Upper lobe of right lung (tissue), 1 donor: ENCODE results near the gene KIR3DL1. TPM values are rescaled to one million over a fixed set of nuclear protein-coding genes. Genes with fewer than 3 reads are reported as not detected.
A peak's percentile ranks its signal among the peaks of the same experiment; 100 is the strongest.

ENCODE experiments used
- ATAC-seq: fragments of 200-7000 bp; cut with Tn5 transposase; one replicate; pipeline ENCODE4 v1.9.1; 2020; ENCODE audit warnings: mild to moderate bottlenecking, moderate library complexity
- DNase-seq: peaks from one replicate; pipeline ENCODE4 v3.0.0-alpha.2; 2020
- H3K27ac ChIP-seq: fragments of 200-600 bp; one replicate; pipeline ENCODE4 v1.8.0; 2022
- H3K27me3 ChIP-seq: fragments of 200-600 bp; one replicate; pipeline ENCODE4 v1.8.0; 2022; ENCODE audit warnings: mild to moderate bottlenecking
- H3K36me3 ChIP-seq: fragments of 200-600 bp; one replicate; pipeline ENCODE4 v1.8.0; 2022
- H3K4me1 ChIP-seq: fragments of 200-600 bp; one replicate; pipeline ENCODE4 v1.8.0; 2022
- H3K4me3 ChIP-seq: fragments of 200-600 bp; one replicate; pipeline ENCODE4 v1.8.0; 2022; ENCODE audit warnings: mild to moderate bottlenecking
- H3K9me3 ChIP-seq: fragments of 200-600 bp; one replicate; pipeline ENCODE4 v1.8.0; 2022
- intact Hi-C: fragments of 100-400 bp; cut with DNase I; formaldehyde crosslinking; loops from one replicate; pipeline ENCODE4 v1.11.0; 2022
- total RNA-seq: library from RNA; stranded (reverse); fragmentation: NEBNext Ultra II Directional; extraction: Animal tissue kit (Norgen Biotek cat#: 25700); gene quantifications from one replicate; pipeline ENCODE4 v1.2.1, GENCODE V29; 2021
- TF ChIP-seq, protein P1 (sequence below): fragments of 200-600 bp; IDR thresholded peaks from one replicate; pipeline ENCODE4 v1.8.0; 2022; ENCODE audit warnings: antibody characterized with exemption
- donor health status: DM: no; HTN: yes; CAD: no; lungs with severe emphysema.

Gene KIR3DL1
- total RNA-seq, 1 donor from 2014 or later = 0.23 TPM

DNA sequence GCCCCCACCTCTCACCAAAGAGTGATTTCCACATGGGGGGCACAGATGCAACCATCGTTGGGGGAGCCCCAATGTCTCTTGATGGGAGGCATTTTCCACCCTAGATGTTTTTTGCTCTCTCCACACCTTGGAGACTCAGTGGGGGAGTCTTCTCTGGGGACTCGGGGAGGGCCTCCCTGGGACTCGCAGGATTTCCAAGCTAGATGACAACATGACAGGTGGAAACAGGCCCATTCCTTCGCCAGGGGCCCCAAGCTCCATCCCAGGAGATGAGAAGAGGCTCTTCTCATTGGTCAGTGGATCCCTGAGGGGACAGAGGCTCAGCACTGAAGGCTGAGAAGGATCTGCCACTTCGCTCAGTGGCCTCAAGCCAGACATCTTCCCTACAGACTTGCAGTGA, 25.6 kb upstream of the KIR3DL1 start:
- TF ChIP-seq, protein P1, sequence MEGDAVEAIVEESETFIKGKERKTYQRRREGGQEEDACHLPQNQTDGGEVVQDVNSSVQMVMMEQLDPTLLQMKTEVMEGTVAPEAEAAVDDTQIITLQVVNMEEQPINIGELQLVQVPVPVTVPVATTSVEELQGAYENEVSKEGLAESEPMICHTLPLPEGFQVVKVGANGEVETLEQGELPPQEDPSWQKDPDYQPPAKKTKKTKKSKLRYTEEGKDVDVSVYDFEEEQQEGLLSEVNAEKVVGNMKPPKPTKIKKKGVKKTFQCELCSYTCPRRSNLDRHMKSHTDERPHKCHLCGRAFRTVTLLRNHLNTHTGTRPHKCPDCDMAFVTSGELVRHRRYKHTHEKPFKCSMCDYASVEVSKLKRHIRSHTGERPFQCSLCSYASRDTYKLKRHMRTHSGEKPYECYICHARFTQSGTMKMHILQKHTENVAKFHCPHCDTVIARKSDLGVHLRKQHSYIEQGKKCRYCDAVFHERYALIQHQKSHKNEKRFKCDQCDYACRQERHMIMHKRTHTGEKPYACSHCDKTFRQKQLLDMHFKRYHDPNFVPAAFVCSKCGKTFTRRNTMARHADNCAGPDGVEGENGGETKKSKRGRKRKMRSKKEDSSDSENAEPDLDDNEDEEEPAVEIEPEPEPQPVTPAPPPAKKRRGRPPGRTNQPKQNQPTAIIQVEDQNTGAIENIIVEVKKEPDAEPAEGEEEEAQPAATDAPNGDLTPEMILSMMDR = no peak
- ATAC-seq (no peak), DNase-seq (no peak)

DNA sequence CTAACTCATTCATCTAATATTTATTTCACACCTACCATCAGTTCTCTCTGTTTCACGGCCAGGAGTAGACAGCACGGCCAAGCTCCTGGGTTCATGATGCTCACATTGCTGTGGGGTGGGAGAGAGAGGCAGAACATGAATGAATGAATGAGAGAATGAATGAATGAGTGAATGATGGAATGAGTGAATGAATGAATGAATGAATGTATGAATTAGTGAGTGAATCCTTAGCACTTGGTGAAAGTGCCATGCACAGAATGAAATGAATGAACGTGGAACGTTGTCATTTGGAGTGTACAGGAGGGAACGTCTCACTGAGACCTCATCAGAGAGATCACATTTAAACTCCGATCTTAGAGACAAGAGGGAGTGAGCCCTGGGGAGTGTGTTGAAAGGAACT, 24.8 kb upstream of the KIR3DL1 start:
- no peak overlapping the region for H3K4me3 ChIP-seq
- no peaks in the 10 kb centered on the region for H3K9me3 ChIP-seq
- H3K27me3 ChIP-seq = no peaks in the 10 kb centered on the region
- no peaks in the 10 kb centered on the region for H3K4me1 ChIP-seq
- intact Hi-C loops = no loop called here
- H3K36me3 ChIP-seq = no peaks in the 10 kb centered on the region
- TF ChIP-seq, protein P1 = no peak
- no peak for DNase-seq
- no peak overlapping the region for H3K27ac ChIP-seq
- ATAC-seq = no peak

More for the DNA sequence above, 25.6 kb upstream of the KIR3DL1 start:
- no peaks in the 10 kb centered on the region for H3K9me3 ChIP-seq
- H3K36me3 ChIP-seq = no peaks in the 10 kb centered on the region
- H3K4me3 ChIP-seq = no peak overlapping the region
- no peak overlapping the region for H3K27ac ChIP-seq
- peaks cover 3% of the 10 kb centered on the region for H3K27me3 ChIP-seq
- H3K4me1 ChIP-seq = no peaks in the 10 kb centered on the region
- intact Hi-C loops = no loop called here

DNA sequence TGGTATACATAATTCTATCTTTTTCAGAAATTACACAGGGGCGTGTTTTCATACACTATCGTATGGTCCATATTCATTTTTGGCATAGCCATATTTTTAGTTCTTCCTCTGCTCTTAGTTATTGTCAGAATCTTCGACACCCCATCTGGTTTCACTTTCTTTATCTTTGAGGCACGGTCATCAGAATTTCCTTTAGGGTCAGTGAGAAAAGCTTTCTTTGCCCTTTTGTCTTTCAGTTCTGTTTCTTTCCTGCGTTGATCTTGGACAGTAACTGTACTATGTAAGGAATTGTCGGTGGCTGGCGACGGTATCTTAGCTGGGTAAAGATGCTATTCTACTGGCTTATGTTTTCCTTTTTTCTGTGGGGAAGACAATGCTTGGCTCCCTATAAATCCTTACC, 23.5 kb upstream of the KIR3DL1 start:
- peak overlapping the region; percentile 32 for H3K4me3 ChIP-seq

DNA sequence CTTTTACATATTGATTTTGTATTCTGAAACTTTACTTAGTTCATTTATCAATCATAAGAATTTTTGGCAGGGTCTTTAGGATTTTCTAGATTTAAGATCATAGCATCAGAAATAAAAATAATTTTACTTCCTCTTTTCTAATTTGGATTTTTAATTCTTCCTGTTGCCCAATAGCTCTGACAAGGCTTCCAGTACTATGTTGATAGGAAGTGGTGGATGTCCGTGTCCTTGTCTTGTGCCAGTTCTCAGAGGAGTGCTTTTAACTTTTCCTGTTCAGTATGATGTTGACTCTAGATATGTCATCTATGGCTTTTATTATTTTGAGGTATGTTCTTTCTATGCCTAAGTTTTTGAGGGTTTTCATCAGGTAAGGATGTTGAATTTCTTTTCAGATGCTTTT, 20.5 kb upstream of the KIR3DL1 start:
- no peak for ATAC-seq
- Histone ChIP-seq H3K27ac (no peak overlapping the region), H3K9me3 (no peaks in the 10 kb centered on the region), H3K27me3 (peaks cover 5% of the 10 kb centered on the region), H3K36me3 (no peaks in the 10 kb centered on the region), H3K4me3 (no peak overlapping the region), H3K4me1 (no peaks in the 10 kb centered on the region)
- intact Hi-C loops = no loop called here
- TF ChIP-seq, protein P1 = no peak
- no peak for DNase-seq

More for the DNA sequence above, 23.5 kb upstream of the KIR3DL1 start:
- DNase-seq (no peak), ATAC-seq (no peak)
- Histone ChIP-seq H3K9me3 (no peaks in the 10 kb centered on the region), H3K36me3 (no peaks in the 10 kb centered on the region), H3K4me1 (no peaks in the 10 kb centered on the region), H3K27ac (no peak overlapping the region), H3K27me3 (peaks cover 3% of the 10 kb centered on the region)
- intact Hi-C loops = no loop called here
- TF ChIP-seq, protein P1 = no peak

DNA sequence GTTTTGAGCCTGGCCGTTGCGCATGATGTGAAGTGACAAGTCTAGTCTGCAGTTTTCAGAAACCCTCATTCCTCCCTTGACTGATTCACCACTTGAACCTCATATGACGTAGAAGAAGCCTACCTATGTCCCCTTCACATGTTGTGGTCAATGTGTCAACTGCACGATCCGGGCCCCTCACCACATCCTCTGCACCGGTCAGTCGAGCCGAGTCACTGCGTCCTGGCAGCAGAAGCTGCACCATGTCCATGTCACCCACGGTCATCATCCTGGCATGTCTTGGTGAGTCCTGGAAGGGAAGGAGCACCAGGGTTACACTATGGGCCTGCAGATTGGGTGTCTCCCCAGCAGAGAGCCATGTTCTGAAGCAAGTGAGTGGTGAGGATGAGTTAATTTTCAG, 12.9 kb upstream of the KIR3DL1 start, which contains the start of gene KIR2DL4:
Gene KIR2DL4 (plus strand): TSS at position 201 of the 400 bp plus-strand sequence. CDS start 42 bp downstream, at position 243.
- DNase-seq (no peak), ATAC-seq (peak; percentile 24)
- H3K27me3 ChIP-seq = no peaks in the 10 kb centered on the region
- no peak within 1 kb of the TSS for H3K27ac ChIP-seq
- no peaks in the 10 kb centered on the region for H3K9me3 ChIP-seq
- H3K4me1 ChIP-seq = no peaks in the 10 kb centered on the region
- no peak within 1 kb of the TSS for H3K4me3 ChIP-seq
- H3K36me3 ChIP-seq = no peaks in the 10 kb centered on the region
- TF ChIP-seq, protein P1 = no peak
- intact Hi-C loops = no loop called here

DNA sequence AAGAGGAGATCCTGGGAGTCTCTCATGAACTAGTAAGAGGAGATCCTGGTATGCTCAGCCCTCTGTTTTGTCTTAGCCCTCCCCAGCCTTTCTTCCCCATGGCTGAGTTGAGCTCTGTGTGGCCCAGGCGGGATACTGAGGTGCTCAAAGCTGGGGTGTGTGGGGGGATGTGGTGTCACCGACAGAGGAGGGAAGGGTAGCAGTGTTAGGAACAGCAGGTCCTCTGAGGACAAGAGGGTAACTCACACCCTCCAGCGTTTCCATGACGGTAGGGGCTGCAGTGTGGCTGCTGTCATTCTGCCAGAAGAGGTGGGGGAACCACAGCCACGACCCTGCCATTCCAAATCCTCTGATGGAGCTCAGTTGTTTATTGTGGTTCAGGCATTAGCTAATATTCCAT, 12.2 kb upstream of the KIR3DL1 start:
- TF ChIP-seq, protein P1 = no peak
- ATAC-seq (no peak), DNase-seq (no peak)
- H3K4me3 ChIP-seq = no peak overlapping the region
- no peaks in the 10 kb centered on the region for H3K4me1 ChIP-seq
- intact Hi-C loops = no loop called here
- no peaks in the 10 kb centered on the region for H3K36me3 ChIP-seq
- H3K27me3 ChIP-seq = peaks cover 2% of the 10 kb centered on the region
- H3K27ac ChIP-seq = no peak overlapping the region
- H3K9me3 ChIP-seq = no peaks in the 10 kb centered on the region
